Activated CD8-positive, alpha-beta memory T cell treated with anti-CD3 and anti-CD28 coated beads for 36 hours (primary cell): ENCODE measurements around the gene CYLC2. TPM values are rescaled to one million over a fixed set of nuclear protein-coding genes. Genes with fewer than 3 reads are reported as not detected.

ENCODE experiments used
- CTCF ChIA-PET: fragments of 350-600 bp; sonication (Branson Sonifier 250); formaldehyde crosslinking; loops from one replicate; lab custom pipeline; 2021; ENCODE audit warnings: antibody characterized with exemption; lab: Charles Lee
- POLR2A ChIA-PET: fragments of 350-600 bp; sonication (Branson Sonifier 250); formaldehyde crosslinking; loops from one replicate; lab custom pipeline; 2021; ENCODE audit warnings: antibody characterized with exemption; lab: Charles Lee
- total RNA-seq, 2 experiments: library from RNA; stranded (reverse); gene quantifications; one replicate each; pipeline ENCODE4 v1.2.3, GENCODE V29; 2021

CYLC2 gene, protein sequence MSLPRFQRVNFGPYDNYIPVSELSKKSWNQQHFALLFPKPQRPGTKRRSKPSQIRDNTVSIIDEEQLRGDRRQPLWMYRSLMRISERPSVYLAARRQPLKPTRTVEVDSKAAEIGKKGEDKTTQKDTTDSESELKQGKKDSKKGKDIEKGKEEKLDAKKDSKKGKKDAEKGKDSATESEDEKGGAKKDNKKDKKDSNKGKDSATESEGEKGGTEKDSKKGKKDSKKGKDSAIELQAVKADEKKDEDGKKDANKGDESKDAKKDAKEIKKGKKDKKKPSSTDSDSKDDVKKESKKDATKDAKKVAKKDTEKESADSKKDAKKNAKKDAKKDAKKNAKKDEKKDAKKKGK
- total RNA-seq = not detected

- ChIA-PET CTCF (no interaction called here), POLR2A (no interaction called here)
These were observed at the start of gene CYLC2 for GRCh38 chr9:102995033-102995432. CYLC2 (plus strand) TSS chr9:102995333; CDS start chr9:102995381, 48 bp downstream.

DNA sequence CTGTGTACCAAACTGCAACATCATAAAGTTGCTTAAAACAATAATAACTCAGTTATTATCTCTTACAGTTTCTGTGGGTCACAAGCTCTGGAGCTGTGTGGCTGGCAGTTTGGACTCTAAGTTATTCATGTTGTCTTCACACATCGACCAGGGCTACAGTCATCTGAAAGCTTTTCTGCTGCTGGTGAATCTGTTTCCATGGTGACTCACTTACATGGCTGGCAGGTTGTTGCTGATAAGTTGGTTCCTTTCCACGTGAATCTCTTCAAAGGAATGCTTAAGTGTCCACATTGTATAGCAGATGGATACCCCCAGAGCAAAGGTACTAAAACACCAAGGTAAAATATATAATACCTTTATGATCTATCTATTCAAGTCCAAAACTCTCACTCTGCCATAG, 44.8 kb upstream of the CYLC2 start:
- ChIA-PET CTCF (no interaction called here), POLR2A (interaction anchor here (0.7 kb wide), 1 partner anchor 1272 kb away, joined by 3 read pairs; no protein-coding TSS in a partner anchor)

DNA sequence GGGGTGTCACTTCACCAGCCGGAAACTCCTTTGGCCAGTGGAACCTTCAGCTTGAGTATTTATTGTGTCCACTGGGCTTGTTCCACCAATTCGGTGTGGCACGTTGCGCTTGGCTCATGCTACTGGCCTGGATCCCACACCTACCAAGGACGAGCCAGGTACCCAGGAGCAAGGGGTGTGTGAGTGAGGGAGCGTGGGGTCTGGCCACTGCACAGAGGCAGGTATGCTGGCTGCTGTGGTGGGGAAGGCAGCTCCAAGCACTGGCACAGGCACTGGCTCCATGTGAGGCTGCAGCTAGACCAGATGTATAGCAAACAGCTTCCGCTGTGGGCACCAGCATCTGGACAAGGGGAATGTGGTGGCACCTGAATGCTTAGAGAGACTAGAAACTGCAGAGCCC, 28.1 kb upstream of the CYLC2 start:
- ChIA-PET POLR2A (no interaction called here), CTCF (no interaction called here)

DNA sequence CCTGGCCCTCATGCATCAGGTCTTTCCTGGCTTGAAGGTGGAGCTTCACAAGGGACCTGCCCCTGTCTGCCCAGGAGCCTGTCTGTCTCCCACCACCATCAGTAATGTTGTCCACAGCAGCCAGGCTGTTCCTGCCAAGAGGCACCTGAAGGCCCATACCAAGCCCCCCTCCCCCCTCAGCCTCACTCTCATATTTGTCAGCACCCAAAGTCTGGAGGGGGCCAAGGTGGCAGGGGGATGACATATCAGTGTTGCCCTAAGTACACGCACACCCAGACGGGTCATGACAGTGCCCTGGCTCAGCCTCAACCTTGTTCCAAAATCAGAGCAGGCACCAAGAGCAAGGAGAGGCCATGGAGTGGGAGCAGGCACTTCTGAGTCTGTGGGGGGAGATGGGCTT, 27.2 kb upstream of the CYLC2 start:
- ChIA-PET POLR2A (no interaction called here), CTCF (no interaction called here)

GRCh38 chr9:102972780-102973179, 22.4 kb upstream of the CYLC2 start:
- POLR2A ChIA-PET = no interaction called here
- CTCF ChIA-PET = no interaction called here

DNA sequence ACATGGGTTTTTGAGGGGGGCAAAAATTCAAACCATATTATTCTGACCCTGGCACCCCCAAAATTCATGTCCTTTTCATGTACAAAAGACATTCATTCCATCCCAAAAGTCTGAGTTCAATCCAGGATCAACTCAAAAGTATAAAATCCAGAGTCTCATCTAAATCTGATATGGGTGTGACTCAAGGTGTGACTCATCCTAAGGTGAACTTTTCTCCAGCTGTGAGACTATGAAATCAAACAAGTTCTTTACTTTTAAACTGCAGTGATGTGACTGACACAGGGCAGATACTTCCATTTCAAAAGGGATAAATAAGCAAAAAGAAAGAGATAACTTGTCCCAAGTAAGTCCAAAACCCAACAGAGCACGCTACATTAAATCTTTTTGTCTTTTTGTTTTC, 20.6 kb upstream of the CYLC2 start:
- POLR2A ChIA-PET = no interaction called here
- CTCF ChIA-PET = no interaction called here

- CTCF ChIA-PET = no interaction called here
- POLR2A ChIA-PET = no interaction called here
These were observed 19.9 kb upstream of the CYLC2 start for GRCh38 chr9:102975251-102975650.

- CTCF ChIA-PET = no interaction called here
These were observed 9.8 kb upstream of the CYLC2 start for GRCh38 chr9:102985162-102985895.

GRCh38 chr9:102986425-102986824, 8.7 kb upstream of the CYLC2 start:
- POLR2A ChIA-PET = no interaction called here

More at GRCh38 chr9:102985162-102985895, 9.8 kb upstream of the CYLC2 start:
- POLR2A ChIA-PET = no interaction called here

GRCh38 chr9:103003689-103004088, 8.6 kb downstream of the CYLC2 start:
- CTCF ChIA-PET = no interaction called here
- POLR2A ChIA-PET = no interaction called here

More at GRCh38 chr9:102986425-102986824, 8.7 kb upstream of the CYLC2 start:
- CTCF ChIA-PET = no interaction called here

GRCh38 chr9:103014242-103014641, 19.1 kb downstream of the CYLC2 start:
- CTCF ChIA-PET = no interaction called here
- POLR2A ChIA-PET = no interaction called here

- POLR2A ChIA-PET = no interaction called here
These were observed 30.7 kb downstream of the CYLC2 start for GRCh38 chr9:103025796-103026195.

DNA sequence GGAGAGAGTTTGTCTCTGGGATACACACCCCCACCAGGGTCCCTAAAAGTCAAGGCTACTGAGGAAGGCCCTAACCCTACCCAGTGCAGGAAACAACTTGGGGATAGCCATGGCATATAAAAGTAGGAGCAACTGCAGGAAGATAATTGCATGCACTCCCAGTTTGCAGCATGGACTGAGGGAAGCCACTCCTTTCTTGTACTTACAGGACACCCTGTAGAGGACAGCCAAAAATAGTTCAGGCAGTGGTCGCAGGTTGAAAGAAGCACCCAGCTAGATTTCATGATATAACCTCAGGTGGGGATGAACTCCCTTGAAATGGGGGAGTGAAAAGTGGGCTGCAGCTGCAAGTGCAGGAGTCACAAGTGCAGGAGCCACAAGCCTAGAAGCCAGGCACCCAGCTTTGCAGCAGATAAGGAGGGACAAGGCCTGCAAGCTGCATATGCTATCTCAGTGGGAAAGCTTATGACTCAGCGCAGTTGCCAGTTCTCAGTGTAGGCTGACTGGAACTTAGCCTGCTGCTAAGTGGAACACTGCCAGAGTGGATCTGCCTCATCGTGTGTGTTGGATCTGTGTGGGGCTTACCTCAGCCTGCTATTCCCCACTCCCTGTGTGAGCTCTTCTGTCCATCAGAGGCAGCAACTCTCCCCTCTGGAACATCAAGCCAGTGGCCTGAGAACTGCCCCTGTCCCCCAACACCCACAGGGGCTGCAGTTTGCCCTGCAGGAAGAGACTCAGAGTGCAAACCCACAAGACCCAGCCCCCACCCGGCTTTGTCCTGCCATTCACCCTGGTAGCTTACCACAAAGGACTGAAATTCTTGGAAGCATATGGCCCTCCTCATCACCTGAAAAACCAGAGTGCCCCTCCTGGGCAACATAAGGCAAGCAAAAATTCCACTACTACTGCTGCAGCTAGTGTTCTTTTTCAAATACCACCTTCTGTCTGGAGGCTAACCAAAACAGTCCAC, 42.7 kb downstream of the CYLC2 start:
- ChIA-PET POLR2A (no interaction called here), CTCF (no interaction called here)

More at GRCh38 chr9:103025796-103026195, 30.7 kb downstream of the CYLC2 start:
- CTCF ChIA-PET = no interaction called here

- POLR2A ChIA-PET = no interaction called here
- CTCF ChIA-PET = no interaction called here
These were observed 46.8 kb downstream of the CYLC2 start for GRCh38 chr9:103041961-103042360.
